A549 (cell line): ENCODE data around the gene PPM1H.

Experiments
- CTCF ChIP-seq: fragments of >200 bp; sonication (Bioruptor Twin); formaldehyde crosslinking; IDR thresholded peaks from 3 replicates; pipeline ENCODE4 v1.5.1; 2016
- EHF ChIP-seq: fragments of 250-450 bp; sonication (Bioruptor Pico); IDR thresholded peaks from 2 replicates; pipeline ENCODE4 v1.5.0; 2020; ENCODE audit warnings: mild to moderate bottlenecking
- EP300 ChIP-seq, 2 experiments: fragments of >200 bp; sonication (Bioruptor Twin); formaldehyde crosslinking; IDR thresholded peaks; 2 replicates in 1 of 2; 3 replicates in 1 of 2; pipeline ENCODE4 v1.6.1; 2016 to 2017
- FOXS1 ChIP-seq: fragments of 250-450 bp; sonication (Bioruptor Pico); IDR thresholded peaks from 2 replicates; pipeline ENCODE4 v1.5.0; 2020; ENCODE audit warnings: mild to moderate bottlenecking, moderate library complexity
- RAD21 ChIP-seq, 2 experiments: fragments of >200 bp in 1 of 2; sonication (Bioruptor Twin) in 1 of 2; formaldehyde crosslinking in 1 of 2; IDR thresholded peaks in 1 of 2; conservative IDR thresholded peaks in 1 of 2; 2 replicates in 1 of 2; 3 replicates in 1 of 2; pipeline ENCODE4 v1.6.1; 2012 to 2018; ENCODE audit warnings: inconsistent platforms in 1 of 2
- RFX5 ChIP-seq: fragments of 450-650 bp; IDR thresholded peaks from 2 replicates; pipeline ENCODE4 v1.7.1; 2014; ENCODE audit warnings: antibody characterized with exemption, mild to moderate bottlenecking, moderate library complexity
- ZFP36 ChIP-seq: fragments of 450-650 bp; IDR thresholded peaks from 2 replicates; pipeline ENCODE4 v1.6.1; 2014; ENCODE audit warnings: borderline replicate concordance; ENCODE audit not compliant: partially characterized antibody

DNA sequence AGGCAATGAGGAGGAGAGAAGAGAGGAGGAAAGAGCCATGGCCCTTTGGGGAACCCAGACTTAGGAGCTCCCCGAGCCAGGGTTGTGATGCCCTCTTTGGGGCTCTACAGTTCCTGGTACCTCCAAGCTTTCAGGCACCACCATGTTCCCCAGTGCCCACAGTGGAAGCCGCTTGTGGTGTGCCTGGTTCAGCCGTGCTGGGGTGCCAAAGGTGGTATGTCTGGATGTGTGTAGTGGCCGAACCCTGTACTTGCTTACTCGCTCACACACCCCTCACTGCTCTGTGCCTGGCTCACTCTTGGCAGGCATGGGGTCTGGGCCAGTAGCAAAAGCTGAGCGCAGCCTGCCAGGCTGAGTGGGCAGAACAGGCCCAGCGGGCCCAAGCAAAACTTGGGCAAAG lies 257.6 kb downstream of the PPM1H start:
- TF ChIP-seq FOXS1 (no peak), RFX5 (no peak), EP300 (IDR thresholded peaks at IDR 0.05) (no peak), RAD21 (conservative IDR thresholded peaks at IDR 0.05 in 1 of 2, IDR thresholded peaks at IDR 0.05 in 1 of 2) (no peak), CTCF (no peak), ZFP36 (no peak), EHF (CRISPR knock-in tag) (no peak)
